ENCODE results near the gene SERF2.
"Not testable (repeated sequence)": the region's sequence is repeated elsewhere in the genome, so short reads cannot be mapped to it uniquely, and the experiment has no call there.

The SERF2 gene

DNA sequence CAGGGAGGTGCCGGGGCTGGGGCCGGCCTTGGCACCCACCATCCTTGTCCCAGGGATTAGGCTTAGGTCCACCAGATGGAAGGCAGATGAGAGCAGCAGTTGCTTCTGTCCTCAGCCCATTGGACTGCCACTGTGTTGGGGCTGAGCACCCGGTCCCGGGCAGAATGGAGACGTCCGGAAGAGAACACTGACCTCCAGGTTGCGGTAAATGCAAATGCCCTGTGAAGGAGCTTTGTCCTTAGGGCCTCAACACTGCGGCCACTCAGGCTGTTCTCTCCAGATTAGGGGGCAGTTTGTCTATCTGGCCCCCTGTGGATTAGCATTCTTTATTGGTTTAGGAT is 7.8 kb downstream of the SERF2 start, which contains the start of gene SERINC4:
Gene SERINC4, minus strand, starts transcription at position 276 of the 341 bp plus-strand sequence. Its CDS starts 234 bp downstream, at position 42.
- peak within 1 kb of the TSS; percentile 99 for H3K4me3 ChIP-seq (ENCODE audit: low read length)
- TF ChIP-seq, protein P1, sequence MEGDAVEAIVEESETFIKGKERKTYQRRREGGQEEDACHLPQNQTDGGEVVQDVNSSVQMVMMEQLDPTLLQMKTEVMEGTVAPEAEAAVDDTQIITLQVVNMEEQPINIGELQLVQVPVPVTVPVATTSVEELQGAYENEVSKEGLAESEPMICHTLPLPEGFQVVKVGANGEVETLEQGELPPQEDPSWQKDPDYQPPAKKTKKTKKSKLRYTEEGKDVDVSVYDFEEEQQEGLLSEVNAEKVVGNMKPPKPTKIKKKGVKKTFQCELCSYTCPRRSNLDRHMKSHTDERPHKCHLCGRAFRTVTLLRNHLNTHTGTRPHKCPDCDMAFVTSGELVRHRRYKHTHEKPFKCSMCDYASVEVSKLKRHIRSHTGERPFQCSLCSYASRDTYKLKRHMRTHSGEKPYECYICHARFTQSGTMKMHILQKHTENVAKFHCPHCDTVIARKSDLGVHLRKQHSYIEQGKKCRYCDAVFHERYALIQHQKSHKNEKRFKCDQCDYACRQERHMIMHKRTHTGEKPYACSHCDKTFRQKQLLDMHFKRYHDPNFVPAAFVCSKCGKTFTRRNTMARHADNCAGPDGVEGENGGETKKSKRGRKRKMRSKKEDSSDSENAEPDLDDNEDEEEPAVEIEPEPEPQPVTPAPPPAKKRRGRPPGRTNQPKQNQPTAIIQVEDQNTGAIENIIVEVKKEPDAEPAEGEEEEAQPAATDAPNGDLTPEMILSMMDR (IDR thresholded peaks at IDR 0.05; ENCODE audit: insufficient read depth, low read depth, low read length, missing control alignments): no peak
- DNase-seq (ENCODE audit: low read depth): no peak

DNA sequence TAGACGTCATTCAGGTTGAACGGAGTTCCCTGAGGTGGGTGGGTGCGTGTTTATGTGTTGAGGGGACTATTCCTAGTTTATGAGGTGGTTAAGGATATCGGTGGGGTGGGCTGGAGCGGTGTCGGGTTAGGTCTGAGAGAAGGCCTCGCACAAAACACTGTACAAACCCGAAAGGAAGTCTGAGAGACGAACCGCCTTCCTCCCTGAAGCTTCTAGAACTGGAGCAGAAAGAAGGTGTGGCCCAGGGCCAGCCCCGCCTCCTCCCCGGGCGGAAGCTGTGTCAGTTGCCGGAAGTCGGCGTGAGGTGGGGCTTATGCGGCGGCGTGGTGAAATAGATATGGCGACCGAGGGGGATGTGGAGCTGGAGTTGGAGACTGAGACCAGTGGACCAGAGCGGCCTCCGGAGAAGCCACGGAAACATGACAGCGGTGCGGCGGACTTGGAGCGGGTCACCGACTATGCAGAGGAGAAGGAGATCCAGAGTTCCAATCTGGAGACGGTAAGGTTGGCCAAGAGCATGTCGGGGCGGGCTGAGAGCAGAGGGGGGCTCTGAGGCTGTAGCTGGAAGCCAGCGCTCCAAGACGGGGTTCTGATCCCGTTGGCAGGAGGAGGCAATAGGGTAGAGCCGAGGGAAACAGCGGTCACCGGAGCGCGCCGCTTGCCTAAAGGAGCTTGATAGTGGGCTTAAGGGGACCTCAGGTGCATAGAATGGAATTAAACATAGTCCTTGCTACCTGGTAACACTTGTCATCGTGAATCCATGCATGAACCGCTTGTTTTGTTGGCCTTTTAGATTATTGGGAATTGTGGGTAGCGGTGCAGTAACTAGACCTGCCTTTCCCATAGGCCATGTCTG is 8.4 kb downstream of the SERF2 start, which contains the start of gene HYPK:
Gene HYPK, plus strand, starts transcription at position 314 of the 856 bp plus-strand sequence. Its CDS starts 24 bp downstream, at position 338.
- DNase-seq (ENCODE audit: low read depth): peak; percentile 91
- TF ChIP-seq, protein P1 (IDR thresholded peaks at IDR 0.05; ENCODE audit: insufficient read depth, low read depth, low read length, missing control alignments): no peak
- peak within 1 kb of the TSS; percentile 99 for H3K4me3 ChIP-seq (ENCODE audit: low read length)

DNA sequence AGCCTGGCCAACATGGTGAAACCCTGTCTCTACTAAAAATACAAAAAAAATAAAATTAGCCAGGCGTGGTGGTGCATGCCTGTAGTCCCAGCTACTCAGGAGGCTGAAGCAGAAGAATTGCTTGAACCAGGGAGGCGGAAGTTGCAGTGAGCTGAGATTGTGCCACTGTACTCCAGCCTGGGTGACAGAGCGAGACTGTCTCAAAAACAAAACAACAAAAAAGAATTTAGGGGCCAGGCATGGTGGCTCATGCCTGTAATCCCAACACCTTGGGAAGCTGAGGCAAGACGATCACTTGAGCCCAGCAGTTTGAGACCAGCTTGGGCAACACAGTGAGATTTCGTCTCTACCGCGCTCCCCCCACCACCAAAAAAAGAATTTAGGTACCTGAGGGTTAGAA is 10.6 kb downstream of the SERF2 start:
- H3K4me3 ChIP-seq (ENCODE audit: low read length); DNase-seq (ENCODE audit: low read depth): not testable (repeated sequence)

DNA sequence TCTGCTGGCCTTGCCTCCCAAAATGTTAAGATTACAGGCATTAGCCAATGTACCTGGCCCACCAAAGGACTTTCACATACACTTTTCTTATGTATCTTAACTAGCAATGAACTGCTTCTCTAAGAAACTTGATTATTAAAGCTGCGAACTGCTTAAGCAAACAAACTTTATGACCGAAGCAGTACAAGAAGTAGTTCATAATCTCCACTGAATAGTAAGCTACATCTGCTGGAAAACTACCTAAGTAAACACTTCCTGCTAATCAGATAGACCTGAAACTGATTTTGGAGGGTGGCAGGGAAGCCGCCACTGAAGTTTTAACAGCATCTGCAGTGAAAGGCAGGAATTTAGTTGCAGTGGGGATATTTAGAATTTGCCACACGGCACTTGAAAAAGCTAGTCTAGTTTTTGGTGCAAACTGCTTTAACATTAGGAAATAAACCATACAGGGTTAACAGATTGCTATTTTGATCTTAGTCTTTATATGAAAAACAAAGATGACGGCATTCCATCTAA is 16.4 kb downstream of the SERF2 start:
- DNase-seq (ENCODE audit: low read depth): no peak
- H3K4me3 ChIP-seq (ENCODE audit: low read length): no peak overlapping the region
- TF ChIP-seq, protein P1 (IDR thresholded peaks at IDR 0.05; ENCODE audit: insufficient read depth, low read depth, low read length, missing control alignments): no peak

DNA sequence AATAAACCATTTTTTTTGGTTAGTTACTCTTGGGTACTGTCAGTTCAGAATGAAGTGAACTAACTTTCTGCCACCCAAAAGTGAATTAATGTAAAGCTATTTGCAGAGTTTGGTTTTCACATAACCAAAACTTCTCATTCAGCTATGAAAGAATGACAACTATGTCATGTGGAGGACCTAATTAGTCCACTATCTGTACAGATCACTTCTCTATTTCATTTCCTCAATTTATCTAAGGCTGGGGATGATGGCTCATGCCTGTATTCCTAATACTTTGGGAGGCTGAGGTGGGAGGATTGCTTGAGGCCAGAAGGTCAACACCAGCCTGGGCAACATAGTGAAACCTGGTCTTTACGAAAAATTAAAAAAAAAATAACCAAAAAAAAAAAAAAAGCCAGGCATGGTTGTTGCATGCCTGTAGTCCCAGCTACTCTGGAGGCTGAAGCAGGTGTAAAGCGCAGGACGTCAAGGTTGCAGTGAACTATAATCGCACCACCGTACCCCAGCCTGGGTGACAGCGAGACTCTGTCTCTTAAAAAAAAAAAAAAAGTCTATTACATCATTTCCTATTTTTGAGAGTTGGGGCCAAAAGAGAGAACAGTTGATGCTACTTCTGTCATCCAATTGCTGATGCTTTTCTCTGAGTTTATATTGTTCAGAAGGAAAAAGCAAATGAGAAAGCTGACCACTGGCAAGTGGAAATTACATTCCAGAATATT is 17.0 kb downstream of the SERF2 start:
- no peak overlapping the region for H3K4me3 ChIP-seq (ENCODE audit: low read length)
- no peak for DNase-seq (ENCODE audit: low read depth)
- TF ChIP-seq, protein P1 (IDR thresholded peaks at IDR 0.05; ENCODE audit: insufficient read depth, low read depth, low read length, missing control alignments): no peak

DNA sequence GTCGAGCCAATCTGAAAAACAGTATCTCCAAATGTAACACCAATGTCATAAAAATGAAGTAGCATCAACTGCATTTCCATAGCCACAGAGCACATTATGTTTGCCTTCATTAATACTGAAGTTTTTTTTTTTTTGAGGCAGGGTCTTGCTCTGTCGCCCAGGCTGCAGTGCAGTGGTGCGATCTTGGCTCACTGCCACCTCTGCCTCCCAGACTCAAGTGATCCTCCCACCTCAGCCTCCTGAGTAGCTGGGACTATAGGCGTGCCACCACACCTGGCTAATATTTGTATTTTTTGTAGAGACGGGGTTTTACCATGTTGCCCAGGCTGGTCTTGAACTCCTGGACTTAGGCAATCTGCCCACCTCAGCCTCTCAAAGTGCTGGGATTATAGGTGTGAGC is 22.9 kb downstream of the SERF2 start:
- not testable (repeated sequence) for H3K4me3 ChIP-seq (ENCODE audit: low read length); DNase-seq (ENCODE audit: low read depth)

DNA sequence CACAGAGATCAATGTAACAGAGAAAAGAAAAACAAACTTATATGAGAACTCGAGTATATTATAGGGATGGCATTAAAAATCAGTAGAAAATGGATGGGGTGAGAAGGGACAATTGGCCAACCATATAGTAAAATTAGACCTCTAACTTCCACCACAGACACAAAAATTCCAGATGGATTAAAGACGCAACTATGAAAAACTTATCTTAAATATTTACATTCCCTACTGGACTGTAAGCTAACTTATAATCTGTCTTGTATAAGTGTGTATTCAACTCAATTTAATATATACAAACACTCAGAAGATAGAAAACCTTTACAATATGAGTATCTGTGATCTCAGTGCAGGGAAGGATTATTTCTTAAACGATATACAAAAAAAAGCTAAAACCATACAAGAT is 29.4 kb downstream of the SERF2 start:
- TF ChIP-seq, protein P1 (IDR thresholded peaks at IDR 0.05; ENCODE audit: insufficient read depth, low read depth, low read length, missing control alignments): no peak
- no peak overlapping the region for H3K4me3 ChIP-seq (ENCODE audit: low read length)
- DNase-seq (ENCODE audit: low read depth): no peak

All from epithelial cell of esophagus (primary cell).